Colonic mucosa (tissue), 4 donors: ENCODE measurements around the gene ALX1. TPM values are rescaled to one million over a fixed set of nuclear protein-coding genes. Genes with fewer than 3 reads are reported as not detected.

Experiments used
- DNase-seq: peaks from one replicate; pipeline ENCODE4 v3.0.0-alpha.2; 2020
- H3K27ac ChIP-seq: fragments of 200-600 bp; one replicate; pipeline ENCODE4 v1.8.0; 2021
- H3K27me3 ChIP-seq: fragments of 200-600 bp; one replicate; pipeline ENCODE4 v1.8.0; 2021
- H3K36me3 ChIP-seq: fragments of 200-600 bp; one replicate; pipeline ENCODE4 v1.8.0; 2021
- H3K4me1 ChIP-seq: fragments of 200-600 bp; one replicate; pipeline ENCODE4 v1.8.0; 2021; ENCODE audit warnings: mild to moderate bottlenecking
- H3K4me3 ChIP-seq: fragments of 200-600 bp; one replicate; pipeline ENCODE4 v1.8.0; 2021
- H3K9ac ChIP-seq, 2 donors: one replicate each; pipeline ENCODE4 v1.7.0; 2013; ENCODE audit warnings: control low read depth in 2 of 2, low read depth in 2 of 2, low read length in 2 of 2
- H3K9me3 ChIP-seq: fragments of 200-600 bp; one replicate; pipeline ENCODE4 v1.8.0; 2021
- intact Hi-C: fragments of 100-400 bp; cut with DNase I; formaldehyde crosslinking; loops from one replicate; pipeline ENCODE4 v1.14.1; 2022
- total RNA-seq, 2 donors: library from RNA; stranded (reverse); fragmentation: NEBNext Ultra II Directional in 1 of 2; extraction: Animal tissue kit (Norgen Biotek cat#: 25700) in 1 of 2; gene quantifications; one replicate each; pipeline ENCODE4 v1.2.1, GENCODE V29; 2021
- TF ChIP-seq, protein P1 (sequence below): fragments of 200-600 bp; IDR thresholded peaks from one replicate; pipeline ENCODE4 v1.8.0; 2022; ENCODE audit warnings: antibody characterized with exemption, mild to moderate bottlenecking
- donor health status: healthy.
- donor health status: DM: no; HTN: no; CAD: no.
- donor health status: DM: no; HTN: no; CAD: no.

Gene ALX1
- total RNA-seq, 2 donors from 2014 or later, result not detected

DNA sequence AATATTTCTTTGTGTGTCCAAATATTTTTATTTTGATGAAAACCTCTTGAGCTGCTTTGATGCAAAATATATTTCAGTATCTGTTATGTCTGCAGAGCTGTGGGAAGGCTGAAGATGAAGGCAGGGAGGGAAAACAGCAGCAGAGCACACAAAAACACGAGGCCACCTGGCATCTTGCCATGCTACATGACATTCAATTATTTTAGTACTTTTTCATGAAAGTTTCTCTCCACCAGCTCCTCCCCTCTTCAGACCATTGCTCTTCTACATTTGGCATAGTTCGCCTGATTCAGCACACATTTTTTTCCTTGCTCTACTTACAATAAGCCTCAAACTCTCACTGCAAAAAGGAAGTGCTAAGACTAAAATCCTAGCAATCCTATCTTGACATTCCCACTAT, 4.6 kb upstream of the ALX1 start:
- no peak overlapping the region for H3K9ac ChIP-seq
- no peak for DNase-seq
- H3K9me3 ChIP-seq, result no peaks in the 10 kb centered on the region
- TF ChIP-seq, protein P1, sequence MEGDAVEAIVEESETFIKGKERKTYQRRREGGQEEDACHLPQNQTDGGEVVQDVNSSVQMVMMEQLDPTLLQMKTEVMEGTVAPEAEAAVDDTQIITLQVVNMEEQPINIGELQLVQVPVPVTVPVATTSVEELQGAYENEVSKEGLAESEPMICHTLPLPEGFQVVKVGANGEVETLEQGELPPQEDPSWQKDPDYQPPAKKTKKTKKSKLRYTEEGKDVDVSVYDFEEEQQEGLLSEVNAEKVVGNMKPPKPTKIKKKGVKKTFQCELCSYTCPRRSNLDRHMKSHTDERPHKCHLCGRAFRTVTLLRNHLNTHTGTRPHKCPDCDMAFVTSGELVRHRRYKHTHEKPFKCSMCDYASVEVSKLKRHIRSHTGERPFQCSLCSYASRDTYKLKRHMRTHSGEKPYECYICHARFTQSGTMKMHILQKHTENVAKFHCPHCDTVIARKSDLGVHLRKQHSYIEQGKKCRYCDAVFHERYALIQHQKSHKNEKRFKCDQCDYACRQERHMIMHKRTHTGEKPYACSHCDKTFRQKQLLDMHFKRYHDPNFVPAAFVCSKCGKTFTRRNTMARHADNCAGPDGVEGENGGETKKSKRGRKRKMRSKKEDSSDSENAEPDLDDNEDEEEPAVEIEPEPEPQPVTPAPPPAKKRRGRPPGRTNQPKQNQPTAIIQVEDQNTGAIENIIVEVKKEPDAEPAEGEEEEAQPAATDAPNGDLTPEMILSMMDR, result no peak
- H3K27ac ChIP-seq, result no peak overlapping the region
- H3K4me3 ChIP-seq, result no peak overlapping the region
- intact Hi-C loops, result no loop called here
- H3K27me3 ChIP-seq, result peaks cover 53% of the 10 kb centered on the region
- H3K36me3 ChIP-seq, result no peaks in the 10 kb centered on the region
- no peaks in the 10 kb centered on the region for H3K4me1 ChIP-seq

DNA sequence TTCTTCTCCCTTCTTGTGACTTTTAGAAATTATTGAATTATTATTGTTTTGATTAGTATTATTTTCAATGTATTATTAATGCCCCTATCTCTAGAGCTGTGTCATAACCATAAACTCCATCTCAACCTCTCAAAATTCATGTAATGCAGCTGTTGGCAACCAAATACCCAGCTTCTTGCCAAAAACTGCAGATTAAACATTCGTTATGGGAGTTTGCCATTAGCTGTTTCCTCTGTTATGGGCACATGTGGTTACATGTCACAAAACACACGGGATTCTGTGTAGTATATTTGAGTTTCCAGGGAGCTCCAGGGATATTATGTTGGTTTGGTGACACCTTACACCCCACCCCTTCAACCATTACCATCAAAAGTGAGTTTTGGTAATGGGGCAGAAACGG, 2.8 kb upstream of the ALX1 start:
- intact Hi-C loops, result no loop called here
- Histone ChIP-seq H3K9me3 (no peaks in the 10 kb centered on the region), H3K4me3 (no peak overlapping the region), H3K27ac (no peak overlapping the region), H3K36me3 (no peaks in the 10 kb centered on the region), H3K27me3 (peaks cover 66% of the 10 kb centered on the region), H3K9ac (no peak overlapping the region), H3K4me1 (no peaks in the 10 kb centered on the region)
- no peak for DNase-seq
- TF ChIP-seq, protein P1, result no peak

DNA sequence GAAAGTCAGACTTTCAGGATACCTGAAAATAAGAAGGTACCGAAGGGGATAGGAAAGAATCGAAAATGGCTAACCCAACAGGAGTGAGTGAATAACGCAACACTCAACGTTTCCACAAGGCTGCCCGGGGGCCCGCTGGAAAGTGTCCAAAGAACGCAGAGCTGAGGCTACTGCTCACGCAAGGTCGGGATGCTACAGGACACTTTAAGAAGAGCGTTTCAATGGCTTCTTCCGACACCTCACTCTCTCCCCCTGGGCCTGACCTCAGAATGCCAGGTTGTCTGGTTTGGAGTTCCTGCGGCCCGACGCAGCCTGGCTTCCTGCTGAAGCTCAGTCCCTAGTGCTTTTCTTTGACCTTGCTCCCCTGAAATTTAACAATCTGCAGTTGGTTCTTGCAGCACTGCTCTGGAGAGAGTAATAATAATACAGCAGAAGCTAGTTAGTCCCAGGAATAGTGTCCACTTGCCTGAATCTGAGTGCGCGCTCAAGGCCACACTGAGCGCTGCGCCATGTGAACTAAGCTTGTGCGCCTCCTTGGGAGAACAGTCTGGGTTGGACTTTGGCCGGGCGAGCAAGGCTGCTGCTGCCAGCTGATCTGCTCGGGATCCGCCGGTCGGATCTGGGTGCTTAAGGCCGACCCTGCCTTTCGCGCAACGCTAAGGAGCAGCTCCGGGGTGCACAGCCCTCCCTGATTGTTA, 2.0 kb upstream of the ALX1 start:
- intact Hi-C loops, result no loop called here
- no peak overlapping the region for H3K27ac ChIP-seq
- peaks cover 66% of the 10 kb centered on the region for H3K27me3 ChIP-seq
- H3K4me1 ChIP-seq, result no peaks in the 10 kb centered on the region
- H3K9me3 ChIP-seq, result no peaks in the 10 kb centered on the region
- no peak overlapping the region for H3K9ac ChIP-seq
- H3K4me3 ChIP-seq, result no peak overlapping the region
- TF ChIP-seq, protein P1, result no peak
- DNase-seq, result no peak
- H3K36me3 ChIP-seq, result no peaks in the 10 kb centered on the region

DNA sequence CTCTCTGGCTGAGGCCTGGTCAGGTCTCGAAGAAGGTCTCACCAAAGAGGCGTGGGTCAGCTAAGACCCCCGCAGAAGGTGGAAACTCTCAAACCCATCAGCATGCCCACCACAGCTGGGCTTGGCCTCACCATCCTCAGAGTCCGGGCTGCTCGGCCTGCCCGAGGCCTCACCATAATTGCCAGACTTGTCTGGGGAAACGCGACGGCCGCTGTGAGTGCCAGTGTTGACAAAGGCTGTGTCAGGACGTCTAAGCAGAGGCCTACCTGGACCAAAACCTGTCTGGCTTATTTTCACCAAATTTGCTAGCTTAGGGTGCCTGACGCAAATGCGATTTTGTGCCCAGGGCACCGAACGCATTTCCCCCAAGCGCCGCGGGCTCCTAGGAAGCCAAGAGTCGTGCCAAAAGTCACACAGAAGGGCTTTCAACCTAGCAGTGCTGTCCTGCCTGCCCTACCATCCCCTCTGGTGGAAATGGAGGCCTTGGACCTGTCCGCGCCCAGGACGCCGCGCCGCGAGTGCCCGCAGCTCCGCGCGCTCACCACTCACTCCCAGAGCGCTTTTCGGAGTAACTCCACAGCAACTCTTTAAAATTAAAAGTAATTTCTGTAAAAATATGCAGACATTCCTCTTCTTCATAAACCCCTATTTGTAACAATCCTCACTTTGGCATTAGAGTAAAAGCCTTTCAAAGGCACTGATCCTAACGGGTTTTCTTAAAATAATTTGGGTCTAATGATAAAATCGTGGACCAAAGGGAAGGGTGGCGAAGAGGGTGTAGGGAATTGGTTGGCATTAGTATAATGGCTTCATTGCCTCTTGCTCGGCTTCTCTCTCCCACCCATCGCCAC, 1.2 kb upstream of the ALX1 start:
- intact Hi-C loops, result no loop called here
- TF ChIP-seq, protein P1, result no peak
- Histone ChIP-seq H3K4me1 (no peaks in the 10 kb centered on the region), H3K9ac (no peak overlapping the region), H3K27me3 (peaks cover 65% of the 10 kb centered on the region), H3K4me3 (no peak overlapping the region), H3K9me3 (no peaks in the 10 kb centered on the region), H3K36me3 (no peaks in the 10 kb centered on the region), H3K27ac (no peak overlapping the region)
- DNase-seq, result no peak

DNA sequence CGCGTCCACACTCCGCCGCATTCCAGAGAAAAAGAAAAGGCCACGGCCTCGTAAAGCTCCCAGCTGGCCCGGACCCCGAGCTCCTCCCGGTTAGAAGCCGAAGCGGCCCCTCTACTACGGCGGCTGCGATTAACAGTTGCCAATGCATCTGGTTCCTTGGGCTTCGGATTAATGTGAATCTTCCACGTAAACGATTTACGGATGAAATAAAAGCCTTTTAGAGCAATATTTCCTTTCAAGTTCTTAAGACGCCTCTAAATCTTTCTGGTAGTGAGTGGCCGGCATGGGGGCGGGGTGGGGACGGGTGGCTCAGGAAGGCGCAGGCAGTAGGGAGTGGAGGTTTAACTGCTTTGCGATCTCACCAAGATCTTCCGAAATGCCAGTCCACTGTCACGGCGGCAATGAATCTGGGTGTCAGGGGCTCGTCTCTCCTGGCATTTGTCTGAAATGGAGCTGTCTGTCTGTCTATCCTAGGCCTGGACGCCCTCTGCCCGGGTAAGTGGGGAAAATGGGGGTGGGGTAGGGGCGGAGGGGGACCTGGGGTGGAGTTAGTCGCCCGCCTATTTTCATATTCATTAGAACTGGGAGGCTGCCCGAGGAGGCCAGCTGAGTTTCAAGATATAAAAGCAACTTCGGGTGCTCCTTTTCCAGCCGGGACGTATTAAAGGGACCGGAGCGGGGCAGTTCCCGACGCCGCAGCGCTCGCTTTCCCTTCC, 413 bp upstream of the ALX1 start:
- intact Hi-C loops, result no loop called here
- no peak overlapping the region for H3K27ac ChIP-seq
- H3K4me3 ChIP-seq, result peak overlapping the region; percentile 32
- DNase-seq, result no peak
- H3K9ac ChIP-seq, result no peak overlapping the region
- H3K4me1 ChIP-seq, result no peaks in the 10 kb centered on the region
- TF ChIP-seq, protein P1, result no peak
- peaks cover 58% of the 10 kb centered on the region for H3K27me3 ChIP-seq
- H3K36me3 ChIP-seq, result no peaks in the 10 kb centered on the region
- no peaks in the 10 kb centered on the region for H3K9me3 ChIP-seq
